ENCODE results near the gene TMEM121.

The TMEM121 gene

GRCh38 chr14:105498430-105499255 lies 27.7 kb upstream of the TMEM121 start:
- no peak for DNase-seq

- DNase-seq: no peak
These were observed 26.9 kb upstream of the TMEM121 start for GRCh38 chr14:105499256-105500035.

- no peak for DNase-seq
These were observed 26.2 kb upstream of the TMEM121 start for GRCh38 chr14:105500036-105500725.

GRCh38 chr14:105500726-105501101 lies 25.7 kb upstream of the TMEM121 start:
- DNase-seq: no peak

GRCh38 chr14:105501504-105502291 lies 24.7 kb upstream of the TMEM121 start:
- no peak for DNase-seq

GRCh38 chr14:105502446-105503295 lies 23.7 kb upstream of the TMEM121 start:
- no peak for DNase-seq

- no peak for DNase-seq
These were observed 23.1 kb upstream of the TMEM121 start for GRCh38 chr14:105503296-105503640.

- no peak for DNase-seq
These were observed 22.3 kb upstream of the TMEM121 start for GRCh38 chr14:105503935-105504692.

- DNase-seq: no peak
These were observed 21.3 kb upstream of the TMEM121 start for GRCh38 chr14:105505101-105505500.

- DNase-seq: no peak
These were observed 19.1 kb upstream of the TMEM121 start for GRCh38 chr14:105507247-105507646.

GRCh38 chr14:105508069-105508468 lies 18.3 kb upstream of the TMEM121 start:
- DNase-seq: no peak

- DNase-seq: no peak
These were observed 17.8 kb upstream of the TMEM121 start for GRCh38 chr14:105508601-105509000.

- DNase-seq: no peak
These were observed 9.3 kb upstream of the TMEM121 start for GRCh38 chr14:105517096-105517495.

GRCh38 chr14:105519946-105520698 lies 6.3 kb upstream of the TMEM121 start:
- DNase-seq: no peak

GRCh38 chr14:105525326-105525725 lies 1.1 kb upstream of the TMEM121 start:
- DNase-seq: no peak

GRCh38 chr14:105526776-105527380 lies 495 bp downstream of the TMEM121 start:
- DNase-seq: no peak

GRCh38 chr14:105527381-105527825 lies 1.0 kb downstream of the TMEM121 start:
- DNase-seq: no peak

GRCh38 chr14:105527826-105528585 lies 1.6 kb downstream of the TMEM121 start:
- DNase-seq: peak; percentile 18

All from SHP77 treated with DMSO at 0.1 percent for 48 hours (cell line).